HEK293 (cell line): Measurements from ENCODE around the gene CLCNKA.

Experiments used
- ATF2 ChIP-seq: fragments of 450-650 bp; formaldehyde crosslinking; IDR thresholded peaks from 2 replicates; pipeline ENCODE4 v1.5.1; 2016; ENCODE audit warnings: missing biosample characterization, missing genetic modification characterization, low read depth
- BCL6B ChIP-seq: fragments of 450-650 bp; formaldehyde crosslinking; IDR thresholded peaks from 2 replicates; pipeline ENCODE4 v1.5.1; 2017; ENCODE audit warnings: missing biosample characterization, missing genetic modification characterization
- CTCF ChIP-seq: fragments of 450-650 bp; formaldehyde crosslinking; IDR thresholded peaks from 2 replicates; pipeline ENCODE4 v1.5.1; 2016; ENCODE audit warnings: missing biosample characterization, missing genetic modification characterization
- EGR2 ChIP-seq: fragments of 450-650 bp; formaldehyde crosslinking; IDR thresholded peaks from 2 replicates; pipeline ENCODE4 v1.5.1; 2016; ENCODE audit warnings: low read depth, missing biosample characterization, missing genetic modification characterization
- GLI2 ChIP-seq: fragments of 450-650 bp; formaldehyde crosslinking; IDR thresholded peaks from 2 replicates; pipeline ENCODE4; 2017; ENCODE audit warnings: missing biosample characterization, missing genetic modification characterization, low read depth, borderline replicate concordance
- GLIS1 ChIP-seq: fragments of 450-650 bp; formaldehyde crosslinking; IDR thresholded peaks from 2 replicates; pipeline ENCODE4 v1.5.1; 2016; ENCODE audit warnings: missing biosample characterization, missing genetic modification characterization
- ZBTB11 ChIP-seq: fragments of 450-650 bp; formaldehyde crosslinking; conservative IDR thresholded peaks from 2 replicates; pipeline ENCODE4 v1.5.1; 2016; ENCODE audit warnings: low read depth, missing biosample characterization, missing genetic modification characterization
- ZBTB8A ChIP-seq: fragments of 450-650 bp; formaldehyde crosslinking; IDR thresholded peaks from 2 replicates; pipeline ENCODE4 v1.5.1; 2016; ENCODE audit warnings: missing biosample characterization, missing genetic modification characterization
- ZIC2 ChIP-seq: fragments of 450-650 bp; formaldehyde crosslinking; IDR thresholded peaks from 2 replicates; pipeline ENCODE4 v1.5.1; 2016; ENCODE audit warnings: missing biosample characterization, missing genetic modification characterization
- ZNF114 ChIP-seq: fragments of 450-650 bp; formaldehyde crosslinking; IDR thresholded peaks from 2 replicates; pipeline ENCODE4 v1.5.0; 2017; ENCODE audit warnings: missing biosample characterization, missing genetic modification characterization
- ZNF169 ChIP-seq: fragments of 450-650 bp; formaldehyde crosslinking; IDR thresholded peaks from 2 replicates; pipeline ENCODE4 v1.5.1; 2016; ENCODE audit warnings: missing biosample characterization, missing genetic modification characterization
- ZNF2 ChIP-seq: fragments of 450-650 bp; formaldehyde crosslinking; IDR thresholded peaks from 2 replicates; pipeline ENCODE4 v1.5.1; 2016; ENCODE audit warnings: missing biosample characterization, missing genetic modification characterization
- ZNF239 ChIP-seq: fragments of 450-650 bp; formaldehyde crosslinking; IDR thresholded peaks from 2 replicates; pipeline ENCODE4 v1.5.1; 2016; ENCODE audit warnings: missing biosample characterization, missing genetic modification characterization
- ZNF354C ChIP-seq: fragments of 450-650 bp; formaldehyde crosslinking; IDR thresholded peaks from 2 replicates; pipeline ENCODE4 v1.5.1; 2016; ENCODE audit warnings: missing biosample characterization, missing genetic modification characterization, low read depth, borderline replicate concordance
- ZNF560 ChIP-seq: fragments of 450-650 bp; formaldehyde crosslinking; IDR thresholded peaks from 2 replicates; pipeline ENCODE4 v1.5.1; 2017; ENCODE audit warnings: missing biosample characterization, missing genetic modification characterization, borderline replicate concordance
- ZNF654 ChIP-seq: fragments of 450-650 bp; formaldehyde crosslinking; IDR thresholded peaks from 2 replicates; pipeline ENCODE4 v1.5.1; 2016; ENCODE audit warnings: low read depth, missing biosample characterization, missing genetic modification characterization
- ZNF76 ChIP-seq: fragments of 450-650 bp; formaldehyde crosslinking; IDR thresholded peaks from 2 replicates; pipeline ENCODE4; 2016; ENCODE audit warnings: low read depth, missing biosample characterization, missing genetic modification characterization, borderline replicate concordance
- ZNF776 ChIP-seq: fragments of 450-650 bp; formaldehyde crosslinking; IDR thresholded peaks from 2 replicates; pipeline ENCODE4 v1.5.0; 2017; ENCODE audit warnings: missing biosample characterization, missing genetic modification characterization, borderline replicate concordance
- ZSCAN23 ChIP-seq: fragments of 450-650 bp; formaldehyde crosslinking; IDR thresholded peaks from 2 replicates; pipeline ENCODE4 v1.5.1; 2016; ENCODE audit warnings: missing biosample characterization, missing genetic modification characterization
- TF ChIP-seq, protein P1 (sequence below): fragments of 450-650 bp; formaldehyde crosslinking; IDR thresholded peaks from 2 replicates; pipeline ENCODE4; 2016; ENCODE audit warnings: missing biosample characterization, missing genetic modification characterization

Gene CLCNKA

GRCh38 chr1:16009030-16009460, 12.8 kb upstream of the CLCNKA start (continued):
- TF ChIP-seq ZNF654 (tag by site-specific recombination) (peak; percentile 85), GLIS1 (peak; percentile 78), ZNF239 (tag by site-specific recombination) (no peak), ZNF560 (tag by site-specific recombination) (no peak), EGR2 (tag by site-specific recombination) (no peak), ZNF776 (tag by site-specific recombination) (no peak), CTCF (tag by site-specific recombination) (peak; percentile 84), ZNF169 (tag by site-specific recombination) (no peak), ZSCAN23 (tag by site-specific recombination) (no peak), ZBTB11 (tag by site-specific recombination) (no peak), ZIC2 (tag by site-specific recombination) (no peak), GLI2 (no peak), ZNF354C (tag by site-specific recombination) (no peak), ZNF114 (tag by site-specific recombination) (no peak), BCL6B (no peak), ZBTB8A (tag by site-specific recombination) (no peak), ZNF76 (tag by site-specific recombination) (no peak), ATF2 (tag by site-specific recombination) (no peak), ZNF2 (tag by site-specific recombination) (peak; percentile 42; the same call in 1 of the 2 replicates)
- TF ChIP-seq, protein P1, sequence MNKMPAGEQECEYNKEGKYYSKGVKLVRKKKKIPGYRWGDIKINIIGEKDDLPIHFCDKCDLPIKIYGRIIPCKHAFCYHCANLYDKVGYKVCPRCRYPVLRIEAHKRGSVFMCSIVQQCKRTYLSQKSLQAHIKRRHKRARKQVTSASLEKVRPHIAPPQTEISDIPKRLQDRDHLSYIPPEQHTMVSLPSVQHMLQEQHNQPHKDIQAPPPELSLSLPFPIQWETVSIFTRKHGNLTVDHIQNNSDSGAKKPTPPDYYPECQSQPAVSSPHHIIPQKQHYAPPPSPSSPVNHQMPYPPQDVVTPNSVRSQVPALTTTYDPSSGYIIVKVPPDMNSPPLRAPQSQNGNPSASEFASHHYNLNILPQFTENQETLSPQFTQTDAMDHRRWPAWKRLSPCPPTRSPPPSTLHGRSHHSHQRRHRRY = no peak
- TF ChIP-seq, all 188 proteins: peak for 5
